ENCODE data around the gene PLIN5. TPM values are rescaled to one million over a fixed set of nuclear protein-coding genes. Genes with fewer than 3 reads are reported as not detected.

Gene PLIN5
- total and polyA plus RNA-seq, 10 of the 15 experiments (the other 5 are each of a cell fraction or from before 2014, with no cell fraction given) = 0.15 to 0.33 TPM; not detected in 8

DNA sequence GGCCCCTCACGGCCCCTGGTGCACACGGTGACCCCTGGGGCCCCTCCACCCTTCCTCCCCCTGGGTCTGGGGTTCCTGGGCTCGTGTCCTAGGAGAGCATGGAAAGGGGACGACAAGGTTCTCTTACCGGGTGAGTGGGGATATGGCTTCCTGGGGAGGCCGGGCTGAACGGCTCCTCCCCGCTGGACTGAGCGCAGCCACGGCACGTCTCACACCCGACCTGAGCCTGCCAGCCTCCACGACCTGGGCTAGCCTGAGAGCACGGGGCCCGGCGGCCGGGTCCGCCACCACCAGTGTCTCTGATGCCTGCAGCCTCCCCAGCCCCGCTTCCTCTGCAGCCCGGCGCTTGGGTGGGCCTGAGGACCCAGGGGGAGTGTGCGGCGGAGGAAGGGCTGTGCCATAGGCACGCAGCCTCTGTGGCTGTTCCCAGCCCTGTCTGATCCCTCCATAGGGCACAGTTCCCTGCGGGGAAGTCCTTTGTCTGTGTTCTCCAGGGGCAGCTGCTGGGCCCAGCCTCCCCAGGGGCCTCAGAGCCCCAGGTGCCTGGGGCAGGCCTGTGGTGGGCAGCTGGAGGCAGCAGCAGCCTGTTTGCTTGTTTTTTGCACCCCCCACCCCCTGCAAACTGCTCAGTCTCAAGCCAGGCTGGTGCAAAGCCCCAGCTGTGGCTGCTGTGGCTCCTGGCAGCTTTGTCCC, 31.7 kb downstream of the PLIN5 start:
- no peak overlapping the region for H3K4me3 ChIP-seq
- ChIA-PET SMC1A (ENCODE audit: uncharacterized antibody, unreplicated experiment) (no interaction called here), CTCF (no interaction called here), RAD21 (ENCODE audit: unreplicated experiment) (no interaction called here), POLR2A (interaction anchor here (0.6 kb wide), 1 partner anchor 253 kb away, joined by 3 read pairs; no protein-coding TSS in a partner anchor)
- no peaks in the 10 kb centered on the region; a peak in 2 of 4 replicates for H3K36me3 ChIP-seq (ENCODE audit: control insufficient read depth in 2 of 2, insufficient read depth in 2 of 2, low read length in 1 of 2)
- no TSS peak for BruUV-seq (replicated peaks)
- no peaks in the 10 kb centered on the region for H3K79me2 ChIP-seq (ENCODE audit: control insufficient read depth, insufficient read depth, low read length)
- DNase-seq (ENCODE audit: low read depth, low spot score) = no peak
- intact Hi-C loops (cut with micrococcal nuclease; ENCODE audit: unreplicated experiment) (no loop called here), in situ Hi-C loops (cut with MboI) (no loop called here)
- no peak for ATAC-seq
- 83% methylated on average over 21 of the region's 25 CpGs for WGBS (ENCODE audit: insufficient coverage, insufficient replicate concordance, low lambda C conversion rate, missing lambda C conversion rate)
- H4K20me1 ChIP-seq (ENCODE audit: control insufficient read depth, insufficient read depth) = no peaks in the 10 kb centered on the region
- H3K9ac ChIP-seq (ENCODE audit: control insufficient read depth, insufficient read depth, low read length) = no peak overlapping the region
- H3K27ac ChIP-seq (ENCODE audit: control insufficient read depth, insufficient read depth) = no peak overlapping the region
- H3K4me1 ChIP-seq (ENCODE audit: control insufficient read depth, insufficient read depth, low read length) = no peaks in the 10 kb centered on the region
- no peaks in the 10 kb centered on the region for H3K9me3 ChIP-seq (replicated peaks; ENCODE audit: control insufficient read depth, insufficient read depth, low read length)
- H2AFZ ChIP-seq (ENCODE audit: control insufficient read depth, low read depth, low read length) = no peak overlapping the region
- no peak overlapping the region for H3K4me2 ChIP-seq (ENCODE audit: control insufficient read depth, insufficient read depth)
- TF ChIP-seq HDAC6 (IDR thresholded peaks at IDR 0.05; ENCODE audit: unreplicated experiment) = no peak
- no peak for TF ChIP-seq PRDM15 (CRISPR knock-in tag; IDR thresholded peaks at IDR 0.05)
- no peak for TF ChIP-seq SMC3 (IDR thresholded peaks at IDR 0.05; ENCODE audit: borderline replicate concordance, low read length)
- H3K27me3 ChIP-seq (replicated peaks in 1 of 2; ENCODE audit: control insufficient read depth in 2 of 2, insufficient read depth in 2 of 2, low read length in 1 of 2) = no peaks in the 10 kb centered on the region
- FAIRE-seq = no peak
